ENCODE data around the gene MFSD2A.
"Not testable (repeated sequence)": the region's sequence is repeated elsewhere in the genome, so short reads cannot be mapped to it uniquely, and the experiment has no call there.

Gene MFSD2A

GRCh38 chr1:40003156-40004093 lies 48.5 kb downstream of the MFSD2A start:
- peak overlapping the region; percentile 68 for H3K4me3 ChIP-seq (ENCODE audit: low read length)
- no peaks in the 10 kb centered on the region for H3K36me3 ChIP-seq (ENCODE audit: control insufficient read depth, low read length)
- peak overlapping the region; percentile 95 for H3K27ac ChIP-seq (ENCODE audit: low read depth, low read length)
- no peaks in the 10 kb centered on the region for H3K9me2 ChIP-seq (replicated peaks; ENCODE audit: control insufficient read depth, low read length)
- H3K4me2 ChIP-seq (ENCODE audit: low read length), result peak overlapping the region; percentile 96
- H3F3A ChIP-seq (ENCODE audit: control insufficient read depth, insufficient read depth), result peaks cover 23% of the 10 kb centered on the region
- H3K79me2 ChIP-seq (ENCODE audit: control insufficient read depth, low read length), result no peaks in the 10 kb centered on the region
- no peak for TF ChIP-seq EZH2phosphoT487 (IDR thresholded peaks at IDR 0.05; ENCODE audit: borderline replicate concordance, low read length)
- TF ChIP-seq CTCF (IDR thresholded peaks at IDR 0.05; ENCODE audit: low read depth, low read length, poor library complexity, severe bottlenecking), result no peak
- peaks cover 73% of the 10 kb centered on the region for H3K4me1 ChIP-seq (ENCODE audit: control insufficient read depth, low read length)
- H3K27me3 ChIP-seq (ENCODE audit: control insufficient read depth, low read length), result no peaks in the 10 kb centered on the region
- H3K9me3 ChIP-seq (ENCODE audit: control insufficient read depth, insufficient read depth, low read length), result peaks cover 10% of the 10 kb centered on the region; the same call in 1 of the 2 replicates
- H4K20me1 ChIP-seq (ENCODE audit: control insufficient read depth, insufficient read depth, low read depth, low read length), result no peaks in the 10 kb centered on the region

- no peak overlapping the region for H3K4me3 ChIP-seq (ENCODE audit: low read length)
- H3K4me2 ChIP-seq (ENCODE audit: low read length), result peak overlapping the region; percentile 15; the same call in 1 of the 2 replicates
- no peaks in the 10 kb centered on the region for H3K9me2 ChIP-seq (replicated peaks; ENCODE audit: control insufficient read depth, low read length)
- peaks cover 23% of the 10 kb centered on the region for H3F3A ChIP-seq (ENCODE audit: control insufficient read depth, insufficient read depth)
- H3K36me3 ChIP-seq (ENCODE audit: control insufficient read depth, low read length), result no peaks in the 10 kb centered on the region
- H3K27me3 ChIP-seq (ENCODE audit: control insufficient read depth, low read length), result no peaks in the 10 kb centered on the region
- peaks cover 10% of the 10 kb centered on the region; the same call in 1 of the 2 replicates for H3K9me3 ChIP-seq (ENCODE audit: control insufficient read depth, insufficient read depth, low read length)
- H3K79me2 ChIP-seq (ENCODE audit: control insufficient read depth, low read length), result no peaks in the 10 kb centered on the region
- peaks cover 86% of the 10 kb centered on the region for H3K4me1 ChIP-seq (ENCODE audit: control insufficient read depth, low read length)
- peak overlapping the region; percentile 95; the same call in 1 of the 2 replicates for H3K27ac ChIP-seq (ENCODE audit: low read depth, low read length)
- TF ChIP-seq EZH2phosphoT487 (IDR thresholded peaks at IDR 0.05; ENCODE audit: borderline replicate concordance, low read length) (no peak), CTCF (IDR thresholded peaks at IDR 0.05; ENCODE audit: low read depth, low read length, poor library complexity, severe bottlenecking) (no peak)
- no peaks in the 10 kb centered on the region for H4K20me1 ChIP-seq (ENCODE audit: control insufficient read depth, insufficient read depth, low read depth, low read length)
Measured at GRCh38 chr1:40004857-40005256, 49.9 kb downstream of the MFSD2A start.

- not testable (repeated sequence) for H3K9me2 ChIP-seq (replicated peaks; ENCODE audit: control insufficient read depth, low read length); H3K27me3 ChIP-seq (ENCODE audit: control insufficient read depth, low read length); H3K79me2 ChIP-seq (ENCODE audit: control insufficient read depth, low read length); H3K36me3 ChIP-seq (ENCODE audit: control insufficient read depth, low read length); H4K20me1 ChIP-seq (ENCODE audit: control insufficient read depth, insufficient read depth, low read depth, low read length); H3K4me3 ChIP-seq (ENCODE audit: low read length); H3K27ac ChIP-seq (ENCODE audit: low read depth, low read length)
- 0 out of 2 replicates have a peak overlapping the region, but pooled peaks have one; percentile 2 for H3K4me2 ChIP-seq (ENCODE audit: low read length)
- H3F3A ChIP-seq (ENCODE audit: control insufficient read depth, insufficient read depth), result peaks cover 10% of the 10 kb centered on the region
- H3K4me1 ChIP-seq (ENCODE audit: control insufficient read depth, low read length), result peaks cover 67% of the 10 kb centered on the region
- peaks cover 10% of the 10 kb centered on the region; the same call in 1 of the 2 replicates for H3K9me3 ChIP-seq (ENCODE audit: control insufficient read depth, insufficient read depth, low read length)
Measured at GRCh38 chr1:40007481-40008034, 52.6 kb downstream of the MFSD2A start.

GRCh38 chr1:40011198-40011597 lies 56.3 kb downstream of the MFSD2A start:
- Histone ChIP-seq H4K20me1 (ENCODE audit: control insufficient read depth, insufficient read depth, low read depth, low read length) (no peaks in the 10 kb centered on the region), H3K4me2 (ENCODE audit: low read length) (no peak overlapping the region), H3F3A (ENCODE audit: control insufficient read depth, insufficient read depth) (peaks cover 12% of the 10 kb centered on the region), H3K4me3 (ENCODE audit: low read length) (no peak overlapping the region), H3K79me2 (ENCODE audit: control insufficient read depth, low read length) (no peaks in the 10 kb centered on the region), H3K36me3 (ENCODE audit: control insufficient read depth, low read length) (no peaks in the 10 kb centered on the region), H3K9me2 (replicated peaks; ENCODE audit: control insufficient read depth, low read length) (no peaks in the 10 kb centered on the region), H3K27ac (ENCODE audit: low read depth, low read length) (no peak overlapping the region), H3K27me3 (ENCODE audit: control insufficient read depth, low read length) (no peaks in the 10 kb centered on the region), H3K4me1 (ENCODE audit: control insufficient read depth, low read length) (peaks cover 54% of the 10 kb centered on the region), H3K9me3 (ENCODE audit: control insufficient read depth, insufficient read depth, low read length) (peaks cover 4% of the 10 kb centered on the region; the same call in 1 of the 2 replicates)
- TF ChIP-seq EZH2phosphoT487 (IDR thresholded peaks at IDR 0.05; ENCODE audit: borderline replicate concordance, low read length), result no peak
- no peak for TF ChIP-seq CTCF (IDR thresholded peaks at IDR 0.05; ENCODE audit: low read depth, low read length, poor library complexity, severe bottlenecking)
